NCI-H2196 (cell line): ENCODE measurements around the gene LBR.

Source experiments
- DNase-seq: peaks from one replicate; lab custom pipeline; 2025; ENCODE audit not compliant: unreplicated experiment; lab: John Stamatoyannopoulos, UW

The LBR gene

DNA sequence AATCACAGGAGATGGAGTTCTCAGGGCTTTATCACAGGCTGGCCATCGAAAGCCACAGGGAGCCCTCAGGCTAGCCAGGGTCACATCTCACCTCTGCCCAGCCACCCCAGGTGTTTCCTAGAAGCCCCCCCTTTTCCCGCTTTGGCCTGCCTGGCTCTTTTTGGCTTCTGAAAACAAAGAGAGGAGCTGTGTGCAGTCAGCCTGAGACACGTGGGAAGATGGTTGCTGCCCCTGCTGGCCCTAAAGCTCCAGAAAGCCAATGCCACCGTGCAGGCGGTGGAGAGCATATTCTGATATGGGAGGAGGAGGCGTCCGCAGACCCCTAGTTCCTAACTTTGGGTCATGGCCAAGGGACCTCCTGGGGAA lies 18.7 kb upstream of the LBR start:
- DNase-seq = no peak

DNA sequence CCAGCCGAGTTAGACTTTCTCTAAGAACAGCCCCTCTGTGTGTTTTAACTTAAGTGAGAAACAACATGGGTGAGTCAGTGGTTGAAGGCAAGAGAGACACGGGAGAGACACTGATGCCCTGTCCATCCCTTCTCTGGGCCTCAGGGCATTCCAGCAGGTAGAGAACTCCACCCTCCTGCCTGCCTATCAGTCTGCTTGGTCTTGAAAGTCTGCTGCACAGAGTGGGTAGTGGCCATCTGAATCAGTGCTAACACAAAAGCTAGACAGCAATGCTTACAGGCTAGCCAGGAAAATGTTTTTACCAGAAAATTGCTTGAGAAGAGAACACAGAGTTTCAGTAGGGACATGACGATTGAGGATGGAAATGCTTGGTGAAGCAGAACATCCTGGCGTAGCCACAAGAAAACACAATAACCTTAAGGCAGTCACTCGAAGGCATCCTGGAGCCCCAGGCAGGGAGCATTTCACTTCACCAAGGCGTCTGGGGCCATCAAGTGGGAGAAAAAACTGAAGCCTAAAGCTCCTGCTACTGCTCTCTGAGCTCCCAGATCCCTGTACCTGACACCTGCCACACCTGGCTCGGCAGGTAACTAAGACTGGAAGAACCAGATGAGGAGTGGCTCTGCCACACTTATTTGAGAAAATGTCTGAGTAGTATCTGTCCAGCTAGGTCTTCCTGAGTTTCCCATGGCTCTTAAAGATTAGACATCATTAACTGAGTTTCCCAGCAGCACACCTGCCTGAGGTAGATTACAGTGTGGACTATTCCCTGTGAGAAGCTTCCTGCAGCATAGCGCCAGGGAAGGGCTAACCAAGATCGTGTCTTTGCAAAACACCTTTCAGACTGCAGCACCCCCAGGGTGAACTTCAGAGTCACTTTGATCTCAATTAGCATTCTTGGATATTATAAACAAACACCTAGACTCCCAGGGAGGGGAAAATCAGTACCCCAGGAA lies 18.1 kb upstream of the LBR start:
- no peak for DNase-seq

DNA sequence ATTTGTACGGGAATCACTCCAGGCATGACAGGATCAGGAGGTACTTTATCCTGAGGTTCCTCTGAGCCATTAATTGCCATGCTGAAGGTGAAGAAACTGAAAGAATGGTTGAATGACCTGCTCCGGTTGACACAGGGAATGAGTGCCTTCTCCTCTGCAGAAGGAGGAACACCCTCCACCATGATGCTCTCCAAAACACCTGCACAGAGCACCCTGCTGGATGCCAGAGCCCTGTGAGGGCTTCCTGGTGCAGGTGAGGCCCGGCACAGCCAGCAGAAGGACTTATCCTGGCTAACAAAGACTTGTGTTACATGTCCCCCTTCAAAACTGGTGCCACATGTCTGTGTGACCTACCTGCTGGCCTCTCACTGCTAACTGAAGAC lies 14.3 kb upstream of the LBR start:
- no peak for DNase-seq

DNA sequence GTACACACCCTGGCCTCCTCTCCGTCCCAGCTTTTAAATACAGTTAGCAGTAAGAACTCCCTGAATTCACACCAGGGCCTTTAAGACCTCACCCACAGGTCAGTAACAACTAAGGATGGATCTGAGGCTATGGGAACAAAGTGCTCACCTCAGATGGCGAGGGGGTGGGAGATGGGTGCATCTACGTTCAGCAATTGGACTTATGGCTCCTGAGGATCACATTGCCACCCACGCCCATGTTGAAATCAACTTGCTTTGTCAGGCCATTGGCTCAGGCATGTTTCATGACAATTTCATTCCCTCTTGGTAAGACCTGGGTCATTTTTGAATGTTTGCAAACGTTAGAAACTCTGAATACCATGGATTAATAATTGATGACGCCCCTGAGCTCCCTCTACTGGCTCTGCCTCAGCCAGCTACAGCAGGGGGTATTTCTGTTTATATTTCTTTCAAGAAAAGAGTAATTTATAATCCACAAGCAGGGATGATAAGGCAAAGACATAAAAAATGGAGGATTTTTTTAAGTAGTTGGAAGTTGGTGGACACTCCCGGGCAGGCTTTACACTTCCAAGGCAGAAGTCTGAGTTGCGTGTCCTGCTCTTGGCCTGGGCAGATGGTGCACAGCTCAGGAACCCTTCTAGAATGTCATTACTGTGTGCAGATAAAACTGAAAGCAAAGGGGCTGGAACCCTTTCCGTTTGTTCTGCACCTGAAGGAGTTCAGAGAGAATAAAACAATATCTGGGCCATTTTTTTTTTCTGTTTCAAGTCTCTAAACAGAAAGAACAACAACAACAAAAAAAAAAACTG lies 13.7 kb upstream of the LBR start:
- DNase-seq = no peak

DNA sequence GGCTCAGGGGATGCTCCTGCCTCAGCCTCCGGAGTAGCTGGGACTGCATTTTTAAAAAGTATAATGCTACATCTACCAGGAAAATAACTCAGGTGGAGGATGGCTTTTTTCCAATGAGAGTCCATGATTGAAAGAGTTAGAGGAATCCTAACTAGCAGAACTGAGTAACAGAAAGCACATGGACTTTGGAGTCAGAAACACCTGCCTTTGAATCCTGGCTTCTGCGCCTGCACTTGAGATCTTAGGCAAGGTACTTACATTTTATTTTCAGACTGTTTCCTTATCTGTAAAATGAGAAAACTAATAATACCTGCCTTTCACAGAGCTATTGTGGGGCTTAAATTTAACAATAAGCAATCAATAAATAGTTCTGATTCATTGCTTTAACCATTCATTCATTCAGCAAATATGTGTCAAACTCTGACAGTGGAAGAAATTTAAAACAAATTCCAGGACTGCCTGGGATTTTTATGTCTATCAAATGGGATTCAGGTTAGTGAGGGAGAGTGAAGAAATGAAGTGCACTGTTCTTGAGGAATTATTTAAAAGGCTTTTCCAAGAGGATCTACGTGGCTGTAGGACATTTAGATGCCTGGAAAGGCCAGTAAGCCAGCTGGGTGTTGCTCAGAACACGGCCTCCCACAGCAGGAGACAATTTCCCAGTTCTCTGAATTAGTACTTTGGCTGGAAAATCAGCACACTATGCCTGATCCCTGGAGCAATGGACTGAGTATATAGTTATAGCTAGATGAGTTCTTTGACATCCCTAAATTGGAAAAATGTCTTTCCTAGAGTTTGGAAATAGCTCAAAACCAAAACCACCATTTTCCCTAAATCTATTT lies 12.8 kb upstream of the LBR start:
- DNase-seq = no peak

DNA sequence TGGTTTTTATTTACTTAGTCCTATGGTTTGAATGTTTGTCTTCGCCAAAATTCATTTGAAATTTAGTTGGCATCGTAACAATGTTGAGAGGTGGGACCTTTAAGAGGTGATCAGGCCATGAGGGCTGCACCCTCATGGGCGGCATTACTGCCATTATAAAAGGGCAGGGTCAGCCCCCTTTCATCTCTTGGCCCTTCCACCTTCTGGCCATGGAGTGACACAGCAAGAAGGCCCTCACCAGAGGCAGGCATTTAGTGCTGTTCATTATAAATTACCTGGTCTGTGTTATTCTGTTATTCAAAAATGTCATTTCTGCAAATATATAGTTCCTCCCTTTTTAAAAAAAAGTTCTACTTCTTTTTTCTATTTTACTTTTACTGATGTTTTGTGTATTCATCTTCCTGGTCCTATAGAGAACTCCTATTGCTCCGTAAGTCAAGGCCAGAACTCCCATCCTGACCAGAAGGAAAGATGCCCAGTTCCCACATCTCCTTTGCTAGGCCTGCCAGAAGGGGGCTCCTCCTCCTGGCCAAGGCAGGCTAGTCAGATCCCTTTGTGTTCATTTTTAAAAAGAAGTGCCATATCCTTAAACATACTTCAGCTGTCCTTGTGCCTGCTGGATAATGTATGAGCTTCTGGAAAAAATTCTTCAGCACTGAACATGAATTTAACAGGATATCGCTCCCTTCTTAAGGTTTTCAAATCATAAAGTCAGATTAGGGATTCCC lies 10.0 kb upstream of the LBR start:
- DNase-seq = no peak

DNA sequence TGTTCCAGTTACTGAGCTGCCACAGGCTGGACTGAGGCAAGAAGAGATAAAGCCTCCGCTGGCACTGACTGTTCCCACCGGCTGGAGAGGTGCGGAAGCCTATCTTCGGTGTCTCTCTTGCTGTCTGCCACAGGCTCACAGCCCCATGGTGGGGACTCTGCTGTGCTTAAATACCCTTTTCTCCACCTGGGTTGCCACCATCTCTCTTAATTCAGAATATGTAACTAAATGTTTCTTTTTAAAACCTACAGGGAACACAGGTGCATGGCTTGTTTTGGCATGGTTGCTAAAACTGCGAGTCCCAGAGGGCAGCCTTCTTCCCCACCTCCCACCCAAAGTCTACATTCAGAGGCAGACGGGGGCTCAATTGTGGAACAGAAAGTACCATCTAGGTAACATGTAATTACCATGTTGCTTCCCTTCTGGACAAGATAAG lies 8.1 kb upstream of the LBR start:
- DNase-seq = no peak

DNA sequence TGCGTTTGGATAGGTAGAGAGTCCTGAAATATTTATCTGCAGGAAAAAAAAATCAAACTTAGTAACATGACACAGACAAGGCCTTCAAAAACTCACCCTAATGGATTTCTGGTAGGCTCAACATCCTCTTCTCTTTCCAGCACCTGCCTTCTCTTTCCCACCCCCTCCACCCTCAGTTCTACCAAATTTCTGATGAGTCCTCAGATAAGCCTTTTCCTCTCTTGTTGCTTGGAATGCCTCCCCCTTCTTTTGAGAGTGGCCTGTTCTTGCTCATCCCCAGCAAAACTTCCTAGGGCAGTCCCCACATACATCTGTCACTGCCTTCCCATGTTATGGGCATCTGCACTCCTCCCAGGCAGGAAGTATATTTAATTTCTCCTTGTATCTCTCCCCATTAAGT lies 7.6 kb upstream of the LBR start:
- no peak for DNase-seq

DNA sequence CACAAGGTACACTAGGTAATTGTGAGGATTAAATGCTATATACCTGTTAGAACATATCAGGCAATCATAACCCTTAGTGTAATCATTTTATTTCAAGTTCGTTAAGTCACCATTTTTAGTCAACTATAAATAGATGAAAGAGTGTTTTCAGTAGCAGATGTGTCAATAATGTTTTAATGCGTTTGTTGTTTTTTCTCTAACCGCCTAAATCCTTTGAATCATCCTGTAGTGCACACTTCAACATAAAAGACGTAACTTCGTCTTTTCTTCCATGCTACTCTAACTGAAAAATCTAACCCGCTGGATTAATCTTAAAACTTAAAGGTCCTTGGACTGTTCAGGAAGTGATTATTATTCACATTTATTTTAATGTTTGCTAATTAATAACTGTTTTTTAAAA lies 7.2 kb upstream of the LBR start:
- no peak for DNase-seq

DNA sequence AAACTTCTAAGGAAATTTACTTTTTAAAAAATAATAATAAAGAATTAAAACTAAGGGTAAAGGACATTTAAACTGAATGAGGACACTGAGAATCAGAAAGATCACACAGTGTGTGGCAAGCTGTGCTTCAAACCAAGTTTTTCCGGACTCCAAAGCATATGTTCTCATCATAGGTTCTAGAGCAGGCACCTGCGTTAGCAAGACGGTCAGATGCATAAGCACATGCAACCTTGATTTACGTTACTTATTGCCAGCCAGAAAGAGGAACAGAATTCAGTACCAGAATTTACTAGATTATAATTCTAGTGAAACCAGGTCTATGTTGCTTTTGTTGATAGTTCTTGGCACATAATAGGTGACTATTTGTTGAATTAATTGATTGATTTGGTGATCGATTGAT lies 6.2 kb upstream of the LBR start:
- DNase-seq = no peak

DNA sequence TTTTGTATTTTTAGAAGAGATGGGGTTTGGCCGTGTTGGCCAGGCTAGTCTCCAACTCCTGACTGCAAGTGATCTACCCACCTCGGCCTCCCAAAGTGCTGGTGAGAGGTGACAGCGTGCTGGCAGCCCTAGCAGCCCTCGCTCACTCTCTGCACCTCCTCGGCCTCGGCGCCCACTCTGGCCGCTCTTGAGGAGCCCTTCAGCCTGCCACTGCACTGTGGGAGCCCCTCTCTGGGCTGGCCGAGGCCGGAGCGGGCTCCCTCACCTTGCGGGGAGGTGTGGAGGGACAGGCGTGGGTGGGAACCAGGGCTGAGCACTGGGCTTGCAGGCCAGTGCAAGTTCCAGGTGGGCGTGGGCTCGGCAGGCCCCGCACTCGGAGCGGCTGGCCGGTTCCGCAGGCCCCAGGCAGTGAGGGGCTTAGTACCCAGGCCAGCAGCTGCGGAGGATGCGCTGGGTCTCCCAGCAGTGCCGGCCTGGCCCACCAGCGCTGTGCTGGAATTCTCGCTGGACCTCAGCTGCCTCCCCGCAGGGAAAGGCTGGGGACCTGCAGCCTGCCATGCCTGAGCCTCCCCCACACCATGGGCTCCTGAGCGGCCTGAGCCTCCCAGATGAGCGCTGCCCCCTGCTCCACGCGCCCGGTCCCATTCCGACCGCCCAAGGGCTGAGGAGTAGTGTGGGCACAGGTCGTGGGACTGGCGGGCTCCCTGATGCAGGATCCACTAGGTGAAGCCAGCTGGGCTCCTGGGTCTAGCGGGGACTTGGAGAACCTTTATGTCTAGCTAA lies 3.4 kb upstream of the LBR start:
- no peak for DNase-seq

DNA sequence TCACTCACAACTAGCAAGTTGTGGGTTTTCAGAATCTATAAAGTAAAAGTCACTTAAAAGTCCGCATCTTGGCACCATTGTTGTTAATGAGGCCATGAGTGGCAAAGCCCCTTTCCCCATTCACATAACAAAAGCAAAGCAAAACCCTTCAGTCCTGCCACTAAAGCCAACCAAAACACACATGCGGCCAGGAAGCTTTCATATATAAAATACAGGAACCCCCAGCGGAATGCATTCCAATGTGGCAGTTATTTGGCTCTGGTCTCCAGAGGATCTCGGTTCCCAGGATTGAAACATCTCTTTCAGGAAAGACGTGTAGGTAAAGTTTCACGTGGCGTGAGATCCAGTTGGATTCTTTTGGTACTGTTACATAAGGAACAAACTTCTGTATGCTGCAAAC lies 2.5 kb upstream of the LBR start:
- no peak for DNase-seq

DNA sequence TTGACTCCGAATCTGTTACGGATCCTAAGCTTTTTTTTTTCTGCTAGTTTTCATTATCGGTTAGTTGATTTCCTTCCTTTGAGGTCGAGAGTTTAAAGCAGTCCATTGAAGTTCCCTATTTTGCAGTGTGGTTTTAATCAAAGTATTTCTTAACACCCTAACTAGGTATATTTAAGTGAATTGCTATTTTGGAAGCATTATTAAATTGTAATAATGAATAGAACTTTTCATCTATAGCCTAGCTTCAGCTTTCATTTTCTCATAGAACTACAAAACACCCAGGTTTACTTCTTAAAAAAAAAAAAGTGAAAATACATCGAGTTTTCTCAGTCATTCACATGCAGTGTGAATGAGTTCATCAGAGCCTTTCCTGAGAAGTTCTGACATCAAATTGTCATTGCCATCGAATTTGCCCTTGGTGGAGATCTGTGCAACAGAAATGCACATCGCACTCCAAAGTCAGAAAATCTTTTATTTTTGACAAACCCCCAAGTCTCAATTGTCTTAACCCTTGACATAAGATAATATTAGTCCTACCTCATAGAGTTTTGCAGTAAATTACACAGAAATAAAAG lies 1.1 kb upstream of the LBR start:
- DNase-seq = no peak

DNA sequence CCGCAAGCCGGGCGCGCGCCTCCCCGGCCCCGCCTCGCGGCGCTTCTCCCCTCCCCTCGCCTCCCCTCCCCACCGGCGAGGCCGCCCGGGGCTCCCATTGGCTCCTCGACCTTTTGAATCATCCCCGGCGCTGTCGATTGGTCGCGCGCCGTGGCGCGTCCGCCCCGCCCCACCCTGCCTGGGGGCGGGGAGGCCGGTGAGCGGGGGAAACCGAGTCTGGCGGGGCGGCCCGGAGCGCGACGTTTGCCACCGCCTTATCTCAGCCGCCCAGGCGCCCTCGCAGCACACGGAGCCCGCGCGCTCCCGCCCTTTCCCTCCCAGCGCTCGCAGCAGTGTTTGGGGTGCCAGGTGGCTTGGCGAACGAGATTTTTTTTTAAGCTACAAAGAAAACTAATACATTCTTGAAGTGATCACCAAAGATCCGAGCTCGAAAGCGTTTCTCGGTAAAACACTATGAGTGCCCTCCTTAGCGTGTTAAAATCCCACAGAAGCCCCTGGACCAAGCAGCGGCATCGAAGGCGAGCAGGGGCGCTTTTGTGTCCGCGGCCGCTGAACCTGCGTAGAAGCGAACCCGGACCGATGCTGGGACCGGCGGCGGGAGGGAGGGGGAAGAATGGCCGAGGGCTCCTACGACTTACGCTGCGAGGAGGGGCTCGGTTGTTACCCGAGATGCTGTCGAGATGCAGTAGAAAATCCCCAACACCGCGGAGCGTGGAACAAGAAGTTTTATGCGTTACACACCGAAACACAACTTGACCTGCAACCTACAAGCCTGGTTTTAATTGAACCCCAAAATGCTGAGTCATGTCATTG lies 436 bp upstream of the LBR start:
- DNase-seq = peak; percentile 94

DNA sequence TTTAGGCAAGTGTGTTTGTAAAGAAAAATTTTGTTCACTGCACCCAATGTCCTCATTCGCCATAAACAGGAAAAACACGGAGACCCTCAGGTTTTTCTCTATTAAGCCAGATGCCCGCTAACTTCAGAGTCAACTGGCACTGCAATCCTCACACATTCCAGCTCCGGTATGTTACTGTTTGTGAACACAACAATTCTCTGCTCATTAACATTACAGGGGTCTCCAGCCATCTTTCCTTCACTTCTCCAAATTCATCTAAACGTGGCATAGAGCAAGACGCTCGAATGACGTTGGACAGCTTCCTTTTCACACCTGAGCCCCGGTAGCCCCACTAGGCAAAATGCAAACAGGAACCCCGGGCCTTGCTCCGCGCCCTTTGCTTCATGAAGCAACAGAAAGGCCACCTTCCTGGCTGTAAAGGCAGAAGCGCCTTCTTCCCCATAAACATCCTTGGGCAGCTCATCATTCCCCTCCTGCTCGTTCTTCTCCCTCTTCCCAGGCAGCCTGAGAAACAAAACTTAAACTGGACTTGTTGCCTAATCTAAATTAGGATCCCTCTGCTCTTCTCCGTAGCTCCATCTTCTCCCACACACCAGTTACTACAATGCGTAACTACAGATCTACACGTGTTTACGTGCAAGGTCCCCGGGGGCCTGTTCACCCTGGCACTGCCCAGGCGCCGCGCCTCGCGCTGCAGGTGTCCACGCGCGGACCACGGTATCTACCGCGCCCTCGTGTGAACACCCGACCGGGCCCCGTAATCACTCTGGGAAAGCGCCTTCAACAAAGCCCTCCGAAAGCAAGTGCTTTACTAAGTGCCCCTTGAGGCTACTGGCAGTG lies 1.2 kb downstream of the LBR start:
- DNase-seq = no peak

DNA sequence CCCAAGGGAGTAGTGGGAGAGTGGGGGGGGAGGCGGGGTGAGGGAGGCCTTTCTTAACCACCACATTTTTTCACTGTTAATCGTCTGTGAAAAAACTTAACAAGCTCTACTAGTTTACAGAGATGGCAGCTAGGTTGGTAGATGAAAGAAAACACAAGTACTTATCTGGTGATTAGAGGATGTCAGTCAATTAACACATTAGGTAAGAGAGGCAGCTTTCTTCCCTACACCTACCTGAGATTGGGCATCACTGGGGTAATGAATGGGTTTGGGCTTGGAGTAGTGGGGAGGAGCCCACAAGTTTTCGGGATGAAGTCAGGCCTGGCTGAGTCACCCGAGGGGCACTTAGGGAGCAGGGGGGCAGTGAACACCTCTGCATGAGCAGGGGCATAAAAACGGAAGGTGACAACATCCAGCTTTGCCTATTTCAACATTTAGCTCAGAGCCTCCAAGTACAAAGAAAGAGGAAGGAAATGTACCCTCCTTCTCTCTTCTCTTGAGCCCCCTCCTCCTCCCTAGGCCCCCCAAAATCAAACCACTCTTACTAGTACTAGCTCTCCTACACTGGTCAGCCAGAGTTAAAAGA lies 2.5 kb downstream of the LBR start:
- DNase-seq = no peak

DNA sequence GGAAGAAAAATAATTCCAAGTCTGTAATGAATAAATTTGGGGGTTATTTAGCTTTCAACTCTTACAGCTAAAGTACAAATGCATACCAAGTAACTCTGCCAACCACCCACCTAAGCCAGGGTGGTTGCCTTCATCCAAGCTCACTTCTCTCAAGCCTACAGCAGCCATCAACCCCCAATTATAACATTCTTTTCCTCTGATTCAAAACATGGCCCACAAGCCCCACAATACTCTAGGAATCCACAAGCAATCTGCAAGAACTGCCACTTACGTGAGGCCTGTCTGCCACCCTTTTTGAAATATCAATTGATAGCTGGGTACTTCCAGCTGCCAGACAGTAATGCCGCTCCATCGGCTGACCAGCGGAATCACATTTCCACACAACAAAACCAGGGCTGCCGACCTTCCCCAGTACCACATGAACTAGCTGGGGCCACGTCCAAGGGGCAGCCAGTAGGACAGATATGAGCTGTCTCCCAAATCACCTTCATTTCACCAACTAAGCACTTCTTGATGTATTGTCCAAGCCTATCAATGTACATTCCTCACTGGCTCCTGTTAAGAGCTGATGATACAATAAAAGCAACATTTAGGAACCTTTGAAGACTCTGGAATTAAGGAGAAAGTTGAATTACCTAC lies 3.2 kb downstream of the LBR start:
- DNase-seq = no peak
